Activated T-cell treated with anti-CD3 and anti-CD28 coated beads for 24 hours (primary cell): ENCODE results near the gene VWA3B.
"Not testable (repeated sequence)": the region's sequence is repeated elsewhere in the genome, so short reads cannot be mapped to it uniquely, and the experiment has no call there.

Experiments
- DNase-seq: peaks from one replicate; pipeline ENCODE4 v3.0.0-alpha.2; 2020; ENCODE audit warnings: low read depth

Gene VWA3B

GRCh38 chr2:98247383-98247782 lies 160.4 kb downstream of the VWA3B start:
- DNase-seq, result no peak

- DNase-seq, result no peak
These were observed 165.2 kb downstream of the VWA3B start for GRCh38 chr2:98252038-98252773.

- DNase-seq, result no peak
These were observed 166.6 kb downstream of the VWA3B start for GRCh38 chr2:98253461-98254070.

GRCh38 chr2:98254504-98255059 lies 167.6 kb downstream of the VWA3B start:
- DNase-seq, result no peak

- no peak for DNase-seq
These were observed 171.9 kb downstream of the VWA3B start for GRCh38 chr2:98258906-98259305.

DNA sequence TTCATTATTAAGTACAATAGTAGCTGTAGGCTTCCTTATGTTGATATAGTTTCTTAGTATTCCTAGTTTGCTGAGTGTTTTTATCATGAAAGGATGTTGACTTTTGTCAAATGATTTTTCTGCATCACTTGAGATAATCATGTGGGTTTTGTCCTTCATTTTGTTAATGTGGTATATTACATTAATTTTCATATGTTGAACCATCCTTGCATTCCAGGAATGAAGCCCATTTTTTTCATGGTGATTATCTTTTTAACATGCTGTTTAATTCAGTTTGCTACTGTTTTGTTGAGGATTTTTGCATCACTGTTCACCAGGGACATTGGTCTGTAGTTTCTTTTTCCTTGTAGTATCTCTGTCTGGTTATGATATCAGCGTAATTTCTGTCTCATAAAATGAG lies 176.4 kb downstream of the VWA3B start:
- no peak for DNase-seq

GRCh38 chr2:98268225-98268624 lies 181.3 kb downstream of the VWA3B start:
- DNase-seq, result not testable (repeated sequence)

GRCh38 chr2:98269274-98269673 lies 182.3 kb downstream of the VWA3B start:
- DNase-seq, result no peak

- no peak for DNase-seq
These were observed 182.9 kb downstream of the VWA3B start for GRCh38 chr2:98269830-98270229.

- no peak for DNase-seq
These were observed 190.3 kb downstream of the VWA3B start for GRCh38 chr2:98277162-98277859.

GRCh38 chr2:98278074-98278473 lies 191.1 kb downstream of the VWA3B start:
- no peak for DNase-seq

DNA sequence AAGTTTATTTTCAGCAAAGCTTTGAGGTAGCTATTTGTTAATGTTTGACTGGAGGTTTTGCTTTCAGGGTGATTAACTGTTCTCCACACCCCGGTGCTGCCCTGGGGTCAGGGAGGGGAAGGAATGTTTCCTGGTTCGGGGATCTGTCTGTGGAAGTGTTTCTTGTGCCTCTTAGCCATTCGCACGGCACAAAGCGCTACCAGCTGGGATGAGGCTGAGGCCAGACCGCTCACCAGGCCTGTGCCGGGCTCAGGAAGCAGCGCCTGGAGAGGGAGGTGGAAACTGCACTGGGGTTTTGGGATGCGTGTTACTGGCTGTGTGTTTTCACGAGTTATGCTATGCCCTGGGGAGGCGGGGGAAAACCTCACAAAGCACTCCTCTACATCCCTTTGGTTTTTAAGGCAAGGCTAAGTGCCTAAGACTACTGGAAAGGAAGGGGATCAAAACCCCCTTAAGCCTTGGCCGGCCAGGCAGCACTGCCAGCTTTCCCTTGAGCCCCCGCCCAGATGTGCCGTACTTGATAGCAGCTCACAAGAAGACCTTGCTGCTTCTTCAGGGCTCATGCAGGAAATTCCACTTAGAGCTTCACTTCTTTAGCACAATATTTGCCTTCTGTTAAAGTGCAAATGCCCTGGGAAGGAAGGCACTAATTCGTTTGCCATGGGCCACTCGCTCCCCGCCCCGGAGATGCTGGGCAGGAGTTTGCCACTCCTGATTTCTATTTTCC lies 193.6 kb downstream of the VWA3B start:
- no peak for DNase-seq

- no peak for DNase-seq
These were observed 194.6 kb downstream of the VWA3B start for GRCh38 chr2:98281607-98282006.

DNA sequence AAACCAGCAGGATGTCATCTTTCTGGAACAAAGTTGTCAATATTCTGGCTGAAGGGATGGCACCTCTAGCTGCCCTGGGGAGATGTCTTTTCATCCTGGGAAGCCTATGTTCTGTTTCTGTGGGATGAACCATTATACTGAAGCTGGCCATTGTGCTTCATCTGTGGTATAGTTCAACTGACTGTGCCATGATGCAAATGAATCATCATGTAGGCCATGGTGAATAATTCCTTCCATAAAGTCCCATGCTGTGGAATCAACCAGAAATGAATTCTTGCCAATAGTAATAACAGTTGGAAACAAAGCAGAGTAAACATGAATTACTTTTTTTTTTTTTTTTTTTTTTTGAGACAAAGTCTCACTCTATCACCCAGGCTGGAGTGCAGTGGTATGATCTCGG lies 195.1 kb downstream of the VWA3B start:
- no peak for DNase-seq

DNA sequence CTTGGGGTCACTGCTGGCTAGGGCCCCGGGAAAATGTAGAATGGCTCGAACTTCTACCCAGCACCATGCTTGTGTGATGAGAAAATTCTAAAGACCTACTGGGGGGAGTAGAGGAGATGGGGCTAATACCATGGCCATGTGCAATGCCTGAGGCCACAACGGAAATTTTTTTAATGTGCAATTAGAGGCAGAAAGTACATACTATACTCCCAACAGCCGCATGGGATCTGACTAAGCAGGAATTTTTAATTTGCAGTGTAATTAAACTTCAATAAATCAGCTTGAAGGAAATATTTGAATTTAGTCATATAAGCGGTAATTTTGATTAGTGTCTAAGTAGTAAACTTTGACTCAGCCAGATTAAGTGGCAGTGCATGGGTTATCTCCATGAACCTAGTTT lies 206.1 kb downstream of the VWA3B start:
- DNase-seq, result no peak

GRCh38 chr2:98293931-98294687 lies 207.1 kb downstream of the VWA3B start:
- DNase-seq, result no peak

DNA sequence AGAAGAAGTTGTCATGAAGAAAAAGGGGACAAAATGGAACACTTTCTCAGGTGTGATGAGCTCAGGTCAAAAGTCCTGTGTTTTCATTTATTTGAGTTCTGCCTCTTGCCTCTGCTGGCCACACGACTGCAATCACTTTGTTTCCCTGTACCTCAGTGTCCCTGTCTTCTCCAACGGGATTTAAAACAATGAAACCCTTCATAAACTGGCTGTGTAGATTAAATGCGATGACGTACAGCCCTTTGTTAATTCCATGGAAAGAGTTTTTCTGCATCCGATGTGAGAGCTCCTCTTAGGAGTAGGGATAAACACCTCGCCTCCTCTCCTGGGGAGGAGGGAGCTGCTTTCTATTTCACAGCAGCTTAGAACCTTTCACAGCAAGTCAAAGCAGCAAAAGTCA lies 207.7 kb downstream of the VWA3B start:
- no peak for DNase-seq

DNA sequence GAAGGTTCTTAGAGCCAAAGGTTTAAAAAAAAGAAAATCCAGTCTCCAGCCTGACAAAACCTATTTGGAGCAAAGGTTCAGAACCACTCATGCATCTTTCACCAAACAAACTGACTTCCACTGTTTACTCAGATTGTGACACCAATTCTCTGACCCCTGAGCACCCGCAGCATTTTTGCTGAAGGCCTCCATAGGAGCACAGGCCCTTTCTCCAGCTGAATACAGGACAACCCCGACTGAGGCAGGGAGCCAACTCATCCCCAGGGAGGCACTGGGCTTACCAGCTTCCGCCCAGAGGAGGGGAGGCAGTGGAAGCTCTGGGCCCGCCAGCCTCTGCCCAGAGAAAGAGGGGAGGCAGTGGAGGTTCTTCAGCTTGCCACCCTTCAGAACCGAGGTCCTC lies 208.3 kb downstream of the VWA3B start:
- no peak for DNase-seq

DNA sequence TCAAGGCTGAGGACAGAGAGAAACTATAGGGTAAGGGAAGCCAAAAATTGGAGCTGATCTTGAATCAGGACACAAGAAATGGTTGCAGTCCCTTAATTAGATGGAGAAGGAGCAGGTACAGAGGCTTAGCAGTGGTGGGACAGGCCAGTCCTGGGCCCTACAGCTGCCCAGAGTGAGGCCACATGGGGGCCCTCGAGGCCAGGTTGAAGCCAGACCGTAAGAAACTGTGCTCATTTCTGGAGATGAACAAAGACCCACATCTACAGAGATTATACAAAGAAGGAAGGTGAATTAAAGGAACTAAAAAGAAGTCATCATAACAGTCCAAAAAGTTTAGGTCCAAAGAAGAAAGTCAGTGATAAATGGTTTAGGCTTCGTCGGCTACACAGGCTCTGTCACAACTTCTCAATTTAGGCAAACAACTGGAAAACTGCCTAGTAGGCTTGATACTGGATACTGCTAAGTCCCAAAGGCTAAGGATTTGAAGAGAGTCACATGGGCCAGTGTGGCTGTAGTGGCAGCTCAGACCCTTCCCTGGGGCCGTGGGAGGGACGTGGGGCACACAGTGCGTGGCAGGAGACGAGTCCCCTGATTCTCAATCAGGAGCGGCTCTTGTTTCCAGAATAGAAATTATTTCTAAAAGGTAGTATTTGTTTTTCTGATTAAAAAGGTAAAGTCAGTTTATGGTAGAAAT lies 208.9 kb downstream of the VWA3B start:
- DNase-seq, result no peak

DNA sequence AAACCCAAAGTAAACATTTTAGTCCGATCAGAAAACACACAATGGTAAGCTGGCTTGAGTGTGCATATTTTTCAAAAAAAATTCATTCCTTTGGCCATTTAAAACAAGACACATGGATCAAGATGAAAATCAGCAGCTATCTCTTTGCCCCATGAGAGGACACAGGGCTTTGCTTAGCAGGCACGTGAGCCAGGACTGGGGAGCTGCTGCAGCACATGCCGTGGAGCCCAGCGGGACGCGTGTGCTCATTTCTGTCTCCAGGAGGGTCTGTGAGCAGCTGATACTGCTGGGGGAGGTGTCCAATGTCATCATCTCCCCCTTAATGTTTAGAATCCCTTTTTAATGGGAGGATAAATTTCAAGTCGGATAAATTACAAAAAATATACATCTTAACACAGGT lies 209.5 kb downstream of the VWA3B start:
- no peak for DNase-seq
